ENCODE data around the gene MARCHF9.

DNA sequence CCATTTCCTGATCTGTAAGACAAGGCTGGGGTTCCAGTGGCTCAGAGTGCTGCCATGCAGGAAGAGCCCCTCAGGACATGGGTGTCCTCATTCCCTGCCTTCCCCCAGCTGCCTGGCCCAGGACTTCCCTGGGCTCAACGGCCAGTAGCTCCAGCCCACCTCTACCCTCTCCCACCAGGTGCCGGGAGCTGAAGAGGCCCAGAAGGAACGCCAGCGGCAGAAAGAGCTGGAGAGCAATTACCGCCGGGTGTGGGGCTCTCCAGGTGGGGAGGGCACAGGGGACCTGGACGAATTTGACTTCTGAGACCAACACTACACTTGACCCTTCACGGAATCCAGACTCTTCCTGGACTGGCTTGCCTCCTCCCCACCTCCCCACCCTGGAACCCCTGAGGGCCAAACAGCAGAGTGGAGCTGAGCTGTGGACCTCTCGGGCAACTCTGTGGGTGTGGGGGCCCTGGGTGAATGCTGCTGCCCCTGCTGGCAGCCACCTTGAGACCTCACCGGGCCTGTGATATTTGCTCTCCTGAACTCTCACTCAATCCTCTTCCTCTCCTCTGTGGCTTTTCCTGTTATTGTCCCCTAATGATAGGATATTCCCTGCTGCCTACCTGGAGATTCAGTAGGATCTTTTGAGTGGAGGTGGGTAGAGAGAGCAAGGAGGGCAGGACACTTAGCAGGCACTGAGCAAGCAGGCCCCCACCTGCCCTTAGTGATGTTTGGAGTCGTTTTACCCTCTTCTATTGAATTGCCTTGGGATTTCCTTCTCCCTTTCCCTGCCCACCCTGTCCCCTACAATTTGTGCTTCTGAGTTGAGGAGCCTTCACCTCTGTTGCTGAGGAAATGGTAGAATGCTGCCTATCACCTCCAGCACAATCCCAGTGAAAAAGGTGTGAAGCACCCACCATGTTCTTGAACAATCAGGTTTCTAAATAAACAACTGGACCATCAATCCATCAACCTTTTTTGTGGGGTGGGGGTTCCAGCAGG is 34.0 kb upstream of the MARCHF9 start:
- TF ChIP-seq, protein P1, sequence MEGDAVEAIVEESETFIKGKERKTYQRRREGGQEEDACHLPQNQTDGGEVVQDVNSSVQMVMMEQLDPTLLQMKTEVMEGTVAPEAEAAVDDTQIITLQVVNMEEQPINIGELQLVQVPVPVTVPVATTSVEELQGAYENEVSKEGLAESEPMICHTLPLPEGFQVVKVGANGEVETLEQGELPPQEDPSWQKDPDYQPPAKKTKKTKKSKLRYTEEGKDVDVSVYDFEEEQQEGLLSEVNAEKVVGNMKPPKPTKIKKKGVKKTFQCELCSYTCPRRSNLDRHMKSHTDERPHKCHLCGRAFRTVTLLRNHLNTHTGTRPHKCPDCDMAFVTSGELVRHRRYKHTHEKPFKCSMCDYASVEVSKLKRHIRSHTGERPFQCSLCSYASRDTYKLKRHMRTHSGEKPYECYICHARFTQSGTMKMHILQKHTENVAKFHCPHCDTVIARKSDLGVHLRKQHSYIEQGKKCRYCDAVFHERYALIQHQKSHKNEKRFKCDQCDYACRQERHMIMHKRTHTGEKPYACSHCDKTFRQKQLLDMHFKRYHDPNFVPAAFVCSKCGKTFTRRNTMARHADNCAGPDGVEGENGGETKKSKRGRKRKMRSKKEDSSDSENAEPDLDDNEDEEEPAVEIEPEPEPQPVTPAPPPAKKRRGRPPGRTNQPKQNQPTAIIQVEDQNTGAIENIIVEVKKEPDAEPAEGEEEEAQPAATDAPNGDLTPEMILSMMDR (IDR thresholded peaks at IDR 0.05), result no peak
- TF ChIP-seq POLR2A (IDR thresholded peaks at IDR 0.05), result no peak

All from right lobe of liver (tissue), 4 donors.